OCI-M1 (cell line): ENCODE measurements around the gene ELL.
A peak's percentile ranks its signal among the peaks of the same experiment; 100 is the strongest.

ENCODE experiments used
- DNase-seq: peaks from one replicate; lab custom pipeline; 2025; lab: John Stamatoyannopoulos, UW

The ELL gene

GRCh38 chr19:18488838-18489626, 32.8 kb downstream of the ELL start:
- DNase-seq, result no peak

DNA sequence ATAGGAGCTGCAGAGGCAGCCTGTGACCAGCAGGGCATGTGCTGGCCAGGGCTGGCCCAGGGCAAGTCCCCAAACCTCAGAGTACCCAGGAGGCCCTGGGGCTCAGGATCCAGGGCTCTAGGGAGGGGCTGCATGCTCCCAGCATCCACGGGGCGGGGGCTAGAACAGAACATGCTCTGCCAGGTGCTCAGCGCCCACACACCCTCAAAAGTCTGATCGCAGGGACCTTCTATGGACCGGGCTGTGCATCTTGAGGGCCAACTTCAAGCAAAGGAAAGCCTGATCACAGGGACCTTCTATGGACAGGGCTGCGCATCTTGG, 33.5 kb downstream of the ELL start:
- no peak for DNase-seq

GRCh38 chr19:18487576-18488402, 34.1 kb downstream of the ELL start:
- DNase-seq, result no peak

GRCh38 chr19:18486746-18487145, 35.1 kb downstream of the ELL start:
- DNase-seq, result no peak

GRCh38 chr19:18484992-18485391, 36.9 kb downstream of the ELL start:
- peak; percentile 5 for DNase-seq

- no peak for DNase-seq
These were observed 38.6 kb downstream of the ELL start for GRCh38 chr19:18483119-18483890.

DNA sequence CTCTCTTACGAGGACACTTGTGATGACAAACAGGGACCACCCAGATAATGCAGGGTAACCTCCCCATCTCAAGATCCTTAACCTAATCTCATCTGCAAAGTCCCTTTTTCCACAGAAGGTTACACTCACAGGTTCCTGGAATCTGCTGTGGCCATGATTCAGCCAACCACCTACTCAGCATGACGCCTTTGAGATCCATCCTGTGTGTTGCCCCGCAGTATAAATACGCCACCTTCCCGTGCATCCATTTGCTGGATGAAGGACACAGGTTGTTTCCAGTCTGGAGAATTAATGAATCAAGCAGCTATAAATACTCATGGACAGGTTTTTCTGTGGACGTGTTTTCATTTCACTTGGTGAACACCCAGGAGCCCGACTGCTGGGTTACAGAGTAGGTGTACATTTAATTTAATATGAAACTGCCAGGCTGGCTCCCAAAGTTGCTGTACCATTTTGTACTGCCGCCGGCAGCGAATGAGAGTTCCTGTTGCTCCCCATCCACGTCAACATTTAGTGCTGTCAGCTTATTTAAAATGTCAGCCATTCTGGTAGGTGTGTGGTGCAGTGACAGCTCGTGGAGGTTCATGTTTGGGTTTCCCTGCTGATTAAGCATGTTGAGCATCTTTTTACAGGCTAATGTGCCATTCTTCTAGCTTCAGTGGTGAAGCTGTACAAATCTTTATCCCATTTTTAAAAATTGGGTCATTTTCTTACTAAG, 40.2 kb downstream of the ELL start:
- no peak for DNase-seq

DNA sequence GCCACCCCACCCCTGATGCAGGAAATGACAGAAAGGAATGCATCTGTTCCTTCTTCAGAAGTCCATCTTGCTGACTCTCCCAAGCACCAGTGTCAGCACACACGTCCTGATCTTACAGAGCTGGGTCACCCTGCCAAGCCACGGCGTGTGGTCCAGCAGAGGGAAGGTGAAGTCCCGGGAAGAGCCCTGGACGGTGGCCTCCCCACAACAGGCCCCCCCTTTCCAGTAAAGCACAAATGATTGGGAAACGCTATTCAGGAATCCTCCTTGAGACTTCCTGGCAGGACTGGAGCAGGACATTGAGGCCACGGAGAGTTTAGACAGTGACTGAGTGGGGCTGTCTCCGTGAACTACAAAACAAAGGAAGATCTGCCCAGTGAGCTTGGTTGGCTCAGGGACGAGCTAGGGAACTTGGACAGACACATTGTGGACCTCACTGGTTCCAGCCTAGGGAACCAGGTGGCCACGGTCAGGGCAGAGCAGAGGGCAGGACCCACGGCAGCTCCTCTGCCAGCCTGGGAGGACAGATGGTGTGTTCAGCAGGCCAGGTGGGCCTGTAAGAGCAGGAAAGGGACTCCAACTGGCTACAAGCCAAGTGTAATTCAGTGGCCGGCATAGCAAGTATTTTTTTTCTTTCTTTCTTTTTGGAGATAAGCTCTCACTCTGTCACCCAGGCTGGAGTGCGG, 41.7 kb downstream of the ELL start:
- DNase-seq, result no peak

- peak; percentile 93 for DNase-seq
These were observed 43.1 kb downstream of the ELL start for GRCh38 chr19:18478545-18479311.

GRCh38 chr19:18477974-18478373, 43.9 kb downstream of the ELL start:
- no peak for DNase-seq

- DNase-seq, result no peak
These were observed 44.7 kb downstream of the ELL start for GRCh38 chr19:18477042-18477779.

GRCh38 chr19:18476507-18477041, 45.3 kb downstream of the ELL start:
- no peak for DNase-seq

GRCh38 chr19:18475762-18476331, 46.0 kb downstream of the ELL start:
- DNase-seq, result no peak

GRCh38 chr19:18475004-18475453, 46.8 kb downstream of the ELL start:
- DNase-seq, result no peak

DNA sequence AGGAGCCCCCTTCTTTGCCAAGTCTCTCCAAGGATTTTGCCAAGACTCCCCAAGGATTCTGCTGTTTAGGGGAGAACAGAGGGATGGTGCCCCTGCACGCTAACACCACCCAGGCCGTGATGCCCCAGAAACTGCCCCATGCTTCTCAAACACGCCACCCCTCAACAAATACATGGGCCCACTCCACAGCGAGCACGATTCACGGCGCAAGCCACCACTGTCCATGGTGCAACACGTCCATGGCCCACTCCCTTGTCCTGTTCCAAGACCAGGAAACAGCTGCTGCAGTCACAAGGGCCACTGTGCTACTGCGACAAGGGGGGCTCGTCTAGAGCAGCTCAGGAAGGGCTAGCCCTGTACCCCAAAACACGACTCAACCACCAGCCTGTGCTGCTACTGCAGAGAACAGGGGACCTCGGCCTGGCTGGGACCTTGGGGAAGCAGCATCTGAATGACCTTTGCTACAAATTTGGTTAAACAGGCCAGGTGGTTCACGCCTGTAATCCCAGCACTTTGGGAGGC, 47.4 kb downstream of the ELL start:
- DNase-seq, result no peak

DNA sequence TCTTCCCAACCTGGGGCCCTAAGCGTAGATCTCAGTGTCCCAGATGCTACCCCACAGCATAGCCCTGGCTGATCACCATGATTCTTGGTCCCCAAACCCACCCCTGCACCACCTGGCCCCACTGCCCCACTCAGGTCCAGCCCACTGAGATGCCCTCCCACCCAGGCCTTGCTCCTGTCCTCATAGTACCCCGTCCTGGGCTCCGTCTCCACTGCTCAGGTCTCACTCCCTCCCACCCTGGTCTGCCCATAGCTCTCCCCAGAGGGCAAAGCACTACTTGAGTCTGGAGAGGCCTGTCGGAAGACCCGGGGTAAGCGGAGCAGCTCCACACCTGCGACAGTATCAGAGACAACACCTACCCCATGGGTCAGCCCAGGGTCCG, 48.2 kb downstream of the ELL start:
- DNase-seq, result no peak

- DNase-seq, result no peak
These were observed 48.7 kb downstream of the ELL start for GRCh38 chr19:18473003-18473705.

DNA sequence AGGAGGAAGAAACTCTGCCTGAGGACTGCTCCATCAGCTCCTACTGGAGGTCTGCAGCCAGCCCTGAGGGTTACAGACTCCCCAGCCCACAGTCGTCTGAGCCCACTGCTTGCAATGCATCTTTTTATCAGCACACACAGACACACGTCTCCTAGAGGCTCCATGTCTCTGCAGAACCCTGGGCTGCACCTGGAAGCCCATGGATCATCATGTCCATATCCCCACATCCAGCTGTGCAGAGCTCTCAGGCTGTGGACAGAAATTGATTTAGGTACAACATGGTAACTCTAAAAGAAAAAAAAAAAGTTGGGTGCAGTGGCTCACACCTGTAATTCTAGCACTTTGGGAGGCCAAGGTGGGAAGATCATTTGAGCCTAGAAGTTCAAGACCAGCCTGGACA, 51.1 kb downstream of the ELL start:
- no peak for DNase-seq
